Brain microvascular endothelial cell (primary cell): ENCODE data around the gene WFIKKN1.
A peak's percentile ranks its signal among the peaks of the same experiment; 100 is the strongest.

Source experiments
- DNase-seq: peaks from one replicate; pipeline ENCODE4 v3.0.0-alpha.2; 2020
- H3K27ac ChIP-seq: fragments of 250-450 bp; sonication (Bioruptor Pico); 2 replicates; pipeline ENCODE4 v1.5.1; 2020; ENCODE audit warnings: mild to moderate bottlenecking, moderate library complexity
- H3K27me3 ChIP-seq: fragments of 250-450 bp; sonication (Bioruptor Pico); replicated peaks from 2 replicates; pipeline ENCODE4 v1.5.1; 2020; ENCODE audit warnings: mild to moderate bottlenecking
- H3K36me3 ChIP-seq: fragments of 250-450 bp; sonication (Bioruptor Pico); replicated peaks from 2 replicates; pipeline ENCODE4 v1.5.1; 2020; ENCODE audit warnings: mild to moderate bottlenecking
- H3K4me3 ChIP-seq: 2 replicates; pipeline ENCODE4 v1.5.1; 2011; ENCODE audit warnings: low read depth, mild to moderate bottlenecking, control low read depth, low read length, moderate library complexity
- CTCF ChIP-seq: IDR thresholded peaks from 2 replicates; pipeline ENCODE4 v1.5.1; 2011; ENCODE audit warnings: low read depth, mild to moderate bottlenecking, moderate library complexity, low read length, control low read depth, inconsistent platforms; ENCODE audit errors: missing control alignments
- in situ Hi-C: cut with HindIII; loops from 2 replicates; pipeline ENCODE4 v1.10.0; 2017; ENCODE audit warnings: low sequenced_read_pairs, low pct_ligation_motif_present

WFIKKN1 gene

GRCh38 chr16:683396-684070, 52.7 kb downstream of the WFIKKN1 start:
- H3K4me3 ChIP-seq = peak overlapping the region; percentile 60
- in situ Hi-C loops = no loop called here
- peak overlapping the region; percentile 24 for H3K27ac ChIP-seq
- no peak for TF ChIP-seq CTCF
- H3K27me3 ChIP-seq = no peaks in the 10 kb centered on the region
- DNase-seq = no peak
- H3K36me3 ChIP-seq = peaks cover 25% of the 10 kb centered on the region
